IMR-90 (cell line): ENCODE data around the gene SSH2. TPM values are rescaled to one million over a fixed set of nuclear protein-coding genes. Genes with fewer than 3 reads are reported as not detected.

Experiments
- ATAC-seq: fragments of 200-7000 bp; cut with Tn5 transposase; 2 replicates; pipeline ENCODE4 v1.9.1; 2020; ENCODE audit warnings: low read depth, mild to moderate bottlenecking, moderate library complexity
- BruUV-seq: library from RNA; stranded (reverse); fragments of 400-500 nt; replicated peaks from 2 replicates; lab custom pipeline; 2021; lab: Mats Ljungman, UMichigan
- CTCF ChIA-PET: fragments of 300-600 bp; formaldehyde crosslinking; extraction: SDS; loops from one replicate; lab custom pipeline; 2021; ENCODE audit warnings: antibody characterized with exemption; lab: Yijun Ruan, JAX
- POLR2A ChIA-PET: fragments of 300-600 bp; sonication (Branson Sonifier 250); formaldehyde crosslinking; loops from one replicate; lab custom pipeline; 2022; ENCODE audit warnings: antibody characterized with exemption; ENCODE audit not compliant: unreplicated experiment; lab: Charles Lee
- DNase-seq: peaks from one replicate; pipeline ENCODE4 v3.0.0; 2013
- H2AFZ ChIP-seq: replicated peaks from 2 replicates; pipeline ENCODE3; 2013; ENCODE audit warnings: low read length, mild to moderate bottlenecking; ENCODE audit not compliant: poor library complexity
- H2AK5ac ChIP-seq: 2 replicates; pipeline ENCODE4 v1.6.1; 2013; ENCODE audit warnings: low read depth, low read length, inconsistent platforms
- H2AK9ac ChIP-seq: replicated peaks from 2 replicates; pipeline ENCODE3; 2013; ENCODE audit warnings: mild to moderate bottlenecking, low read depth, low read length, moderate library complexity; ENCODE audit not compliant: poor library complexity
- H2BK120ac ChIP-seq: 2 replicates; pipeline ENCODE4 v1.6.1; 2013; ENCODE audit warnings: low read depth, low read length, inconsistent platforms
- H2BK15ac ChIP-seq: 3 replicates; pipeline ENCODE4 v1.6.1; 2013; ENCODE audit warnings: low read depth, low read length, inconsistent platforms
- H2BK20ac ChIP-seq: 2 replicates; pipeline ENCODE4 v1.6.1; 2013; ENCODE audit warnings: low read depth, mild to moderate bottlenecking, inconsistent platforms, low read length, moderate library complexity
- H2BK5ac ChIP-seq: 2 replicates; pipeline ENCODE4 v1.6.1; 2013; ENCODE audit warnings: mild to moderate bottlenecking, low read depth, low read length, inconsistent platforms; ENCODE audit not compliant: poor library complexity, severe bottlenecking
- H3K14ac ChIP-seq: replicated peaks from 2 replicates; pipeline ENCODE4 v1.6.1; 2013; ENCODE audit warnings: low read depth, low read length, inconsistent platforms
- H3K18ac ChIP-seq: 2 replicates; pipeline ENCODE4 v1.6.1; 2013; ENCODE audit warnings: low read depth, low read length, control low read depth
- H3K23ac ChIP-seq: 2 replicates; pipeline ENCODE4 v1.6.1; 2013; ENCODE audit warnings: low read depth, low read length, inconsistent platforms
- H3K27ac ChIP-seq: 2 replicates; pipeline ENCODE4 v1.5.1; 2013; ENCODE audit warnings: mild to moderate bottlenecking, control low read depth, low read length; ENCODE audit not compliant: insufficient read depth
- H3K27me3 ChIP-seq: 2 replicates; pipeline ENCODE4 v1.6.1; 2013; ENCODE audit warnings: low read length; ENCODE audit not compliant: control insufficient read depth, insufficient read depth
- H3K36me3 ChIP-seq: 2 replicates; pipeline ENCODE4 v1.6.1; 2013; ENCODE audit warnings: low read length, mixed read lengths; ENCODE audit not compliant: control insufficient read depth, insufficient read depth
- H3K4ac ChIP-seq: 2 replicates; pipeline ENCODE4 v1.6.1; 2013; ENCODE audit warnings: low read depth, low read length, inconsistent platforms
- H3K4me1 ChIP-seq: 2 replicates; pipeline ENCODE4 v1.6.1; 2013; ENCODE audit warnings: low read length, mixed read lengths; ENCODE audit not compliant: control insufficient read depth, insufficient read depth
- H3K4me2 ChIP-seq: 2 replicates; pipeline ENCODE4 v1.6.1; 2013; ENCODE audit warnings: low read depth, mild to moderate bottlenecking, control low read depth, low read length, moderate library complexity
- H3K4me3 ChIP-seq: 2 replicates; pipeline ENCODE4 v1.5.1; 2013; ENCODE audit warnings: low read depth, mild to moderate bottlenecking, control low read depth, low read length, moderate library complexity; ENCODE audit not compliant: insufficient read depth
- H3K56ac ChIP-seq: 2 replicates; pipeline ENCODE4 v1.6.1; 2013; ENCODE audit warnings: low read length, inconsistent platforms; ENCODE audit not compliant: insufficient read depth; ENCODE audit errors: extremely low read depth
- H3K79me1 ChIP-seq, 2 experiments: 2 replicates each; pipeline ENCODE4 v1.6.1; 2013; ENCODE audit warnings: low read length in 2 of 2, inconsistent platforms in 1 of 2, low read depth in 1 of 2
- H3K9ac ChIP-seq: 2 replicates; pipeline ENCODE4 v1.6.1; 2013; ENCODE audit warnings: low read depth, low read length, control low read depth
- H3K9me1 ChIP-seq: 2 replicates; pipeline ENCODE4 v1.6.1; 2013; ENCODE audit warnings: low read length, inconsistent platforms; ENCODE audit not compliant: insufficient read depth
- H3K9me3 ChIP-seq: 2 replicates; pipeline ENCODE4 v1.6.1; 2013; ENCODE audit warnings: low read length; ENCODE audit not compliant: control insufficient read depth, insufficient read depth
- H4K20me1 ChIP-seq: 2 replicates; pipeline ENCODE4 v1.6.1; 2013; ENCODE audit warnings: low read length, inconsistent platforms; ENCODE audit not compliant: insufficient read depth
- H4K5ac ChIP-seq: 2 replicates; pipeline ENCODE4 v1.6.1; 2013; ENCODE audit warnings: mild to moderate bottlenecking, low read depth, low read length, control low read depth
- H4K8ac ChIP-seq, 2 experiments: 2 replicates each; pipeline ENCODE4 v1.6.1; 2013; ENCODE audit warnings: low read depth in 2 of 2, low read length in 2 of 2, control low read depth in 1 of 2, inconsistent platforms in 1 of 2
- H4K91ac ChIP-seq: 2 replicates; pipeline ENCODE4 v1.6.1; 2013; ENCODE audit warnings: low read depth, low read length, inconsistent platforms; ENCODE audit not compliant: insufficient read depth
- BHLHE40 ChIP-seq: fragments of 150-350 bp; IDR thresholded peaks from 2 replicates; pipeline ENCODE4 v1.6.1; 2016; ENCODE audit warnings: mild to moderate bottlenecking, low read depth, low read length
- CEBPB ChIP-seq: IDR thresholded peaks from 2 replicates; pipeline ENCODE4 v1.6.1; 2012; ENCODE audit warnings: low read depth, low read length, improper control_type of control experiment
- CHD1 ChIP-seq: IDR thresholded peaks from 2 replicates; pipeline ENCODE4 v1.6.1; 2012; ENCODE audit warnings: low read depth, low read length, improper control_type of control experiment
- FOS ChIP-seq: fragments of 150-350 bp; IDR thresholded peaks from 2 replicates; pipeline ENCODE4 v1.6.1; 2016; ENCODE audit warnings: low read depth, low read length
- MAFK ChIP-seq: IDR thresholded peaks from 2 replicates; pipeline ENCODE4 v1.6.1; 2012; ENCODE audit warnings: low read depth, low read length, improper control_type of control experiment
- MAZ ChIP-seq: IDR thresholded peaks from 2 replicates; pipeline ENCODE4 v1.6.1; 2012; ENCODE audit warnings: low read depth, mild to moderate bottlenecking, low read length, improper control_type of control experiment, moderate library complexity, borderline replicate concordance
- MXI1 ChIP-seq: IDR thresholded peaks from 2 replicates; pipeline ENCODE4 v1.6.1; 2012; ENCODE audit warnings: low read depth, mild to moderate bottlenecking, low read length, moderate library complexity, borderline replicate concordance
- NFE2L2 ChIP-seq: fragments of 150-350 bp; IDR thresholded peaks from 2 replicates; pipeline ENCODE4 v1.6.1; 2016; ENCODE audit warnings: low read depth, mild to moderate bottlenecking, low read length
- POLR2A ChIP-seq: IDR thresholded peaks from 2 replicates; pipeline ENCODE4 v1.6.1; 2012; ENCODE audit warnings: mild to moderate bottlenecking, low read depth, low read length
- RCOR1 ChIP-seq: IDR thresholded peaks from 2 replicates; pipeline ENCODE4 v1.6.1; 2012; ENCODE audit warnings: mild to moderate bottlenecking, low read length, improper control_type of control experiment; ENCODE audit not compliant: insufficient replicate concordance
- RFX5 ChIP-seq: IDR thresholded peaks from 2 replicates; pipeline ENCODE4 v1.8.0; 2012; ENCODE audit warnings: low read depth, mild to moderate bottlenecking, low read length, moderate library complexity
- WGBS, 2 experiments: methylation state at CpG; one replicate each; pipeline versions ENCODE4 v1.1.5 to v1.1.7; 2013; ENCODE audit warnings: missing lambda C conversion rate in 2 of 2; ENCODE audit not compliant: insufficient read length in 1 of 2; ENCODE audit errors: extremely low coverage in 2 of 2; 5-methylcytosine and 5-hydroxymethylcytosine counted together
- dilution Hi-C: fragments of 300-500 bp; cut with HindIII; formaldehyde crosslinking; loops from one replicate; pipeline ENCODE4 v1.14.3; 2018; ENCODE audit warnings: low sequenced_read_pairs; ENCODE audit not compliant: unreplicated experiment
- in situ Hi-C: fragments of 300-500 bp; cut with MboI; formaldehyde crosslinking; loops from 3 replicates; pipeline ENCODE4 v1.14.3; 2019; ENCODE audit warnings: low sequenced_read_pairs, inconsistent platforms, mixed read lengths
- intact Hi-C: fragments of 100-400 bp; cut with micrococcal nuclease; formaldehyde crosslinking; loops from 2 replicates; pipeline ENCODE4 v1.10.0; 2022
- polyA plus RNA-seq, 3 experiments: library from polyadenylated mRNA; depleted of rRNA; stranded (reverse); fragments of >200 nt; gene quantifications; 2 replicates each; pipeline ENCODE4 v1.2.3, GENCODE V29; 2012; ENCODE audit warnings: low replicate concordance in 1 of 3
- total RNA-seq: library from RNA; depleted of rRNA; stranded (reverse); fragments of >200 nt; gene quantifications from 2 replicates; pipeline ENCODE4 v1.2.3, GENCODE V29; 2012
- TF ChIP-seq, protein P1 (sequence below): conservative IDR thresholded peaks from 2 replicates; pipeline ENCODE4 v1.5.1; 2012; ENCODE audit warnings: mild to moderate bottlenecking, low read depth, low read length, improper control_type of control experiment
- TF ChIP-seq, protein P2 (sequence below): fragments of 150-350 bp; IDR thresholded peaks from 2 replicates; pipeline ENCODE4 v1.6.1; 2017; ENCODE audit warnings: mild to moderate bottlenecking, antibody characterized with exemption, low read length, low read depth

The SSH2 gene
- total and polyA plus RNA-seq, 2 of the 4 experiments (the other 2 are of a cell fraction), result 9.3 TPM

- Histone ChIP-seq H2AK5ac (no peak overlapping the region), H2AFZ (peak overlapping the region; percentile 47), H2BK15ac (no peak overlapping the region), H3K27me3 (peaks cover 2% of the 10 kb centered on the region; the same call in 1 of the 2 replicates), H3K27ac (no peak overlapping the region), H2BK5ac (no peak overlapping the region), H3K56ac (no peak overlapping the region), H3K79me1 (no peaks in the 10 kb centered on the region), H3K4me2 (no peak overlapping the region), H2BK20ac (no peak overlapping the region), H3K4me1 (peaks cover 3% of the 10 kb centered on the region; the same call in 1 of the 2 replicates), H3K14ac (no peak overlapping the region), H4K5ac (no peak overlapping the region), H3K36me3 (no peaks in the 10 kb centered on the region), H3K18ac (no peak overlapping the region), H2AK9ac (no peak overlapping the region), H3K4ac (no peak overlapping the region), H3K23ac (no peak overlapping the region), H4K91ac (no peak overlapping the region), H3K4me3 (no peak overlapping the region), H4K20me1 (no peaks in the 10 kb centered on the region), H2BK120ac (no peak overlapping the region), H4K8ac (no peak overlapping the region), H3K9ac (no peak overlapping the region), H3K9me1 (peaks cover 6% of the 10 kb centered on the region; the same call in 1 of the 2 replicates), H3K9me3 (peaks cover 7% of the 10 kb centered on the region)
- ChIA-PET POLR2A (no interaction called here), CTCF (interaction anchor here (2.0 kb wide), 1 partner anchor 28 kb away, joined by 5 read pairs; no protein-coding TSS in a partner anchor)
- 0 out of 2 replicates have a peak, but pooled peaks have one; percentile 11 for ATAC-seq
- no TSS peak for BruUV-seq
- WGBS, 2 experiments, result 83% methylated on average over 3 of the region's 4 CpGs; no CpG with 5 or more reads in 1 of the 2 experiments
- DNase-seq, result peak; percentile 49
- TF ChIP-seq MAZ (no peak), CHD1 (no peak), MAFK (no peak), FOS (no peak), MXI1 (no peak), RFX5 (no peak), POLR2A (no peak), CEBPB (no peak), BHLHE40 (no peak), NFE2L2 (no peak), RCOR1 (no peak)
- TF ChIP-seq, protein P1, sequence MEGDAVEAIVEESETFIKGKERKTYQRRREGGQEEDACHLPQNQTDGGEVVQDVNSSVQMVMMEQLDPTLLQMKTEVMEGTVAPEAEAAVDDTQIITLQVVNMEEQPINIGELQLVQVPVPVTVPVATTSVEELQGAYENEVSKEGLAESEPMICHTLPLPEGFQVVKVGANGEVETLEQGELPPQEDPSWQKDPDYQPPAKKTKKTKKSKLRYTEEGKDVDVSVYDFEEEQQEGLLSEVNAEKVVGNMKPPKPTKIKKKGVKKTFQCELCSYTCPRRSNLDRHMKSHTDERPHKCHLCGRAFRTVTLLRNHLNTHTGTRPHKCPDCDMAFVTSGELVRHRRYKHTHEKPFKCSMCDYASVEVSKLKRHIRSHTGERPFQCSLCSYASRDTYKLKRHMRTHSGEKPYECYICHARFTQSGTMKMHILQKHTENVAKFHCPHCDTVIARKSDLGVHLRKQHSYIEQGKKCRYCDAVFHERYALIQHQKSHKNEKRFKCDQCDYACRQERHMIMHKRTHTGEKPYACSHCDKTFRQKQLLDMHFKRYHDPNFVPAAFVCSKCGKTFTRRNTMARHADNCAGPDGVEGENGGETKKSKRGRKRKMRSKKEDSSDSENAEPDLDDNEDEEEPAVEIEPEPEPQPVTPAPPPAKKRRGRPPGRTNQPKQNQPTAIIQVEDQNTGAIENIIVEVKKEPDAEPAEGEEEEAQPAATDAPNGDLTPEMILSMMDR, result no peak
- TF ChIP-seq, protein P2, sequence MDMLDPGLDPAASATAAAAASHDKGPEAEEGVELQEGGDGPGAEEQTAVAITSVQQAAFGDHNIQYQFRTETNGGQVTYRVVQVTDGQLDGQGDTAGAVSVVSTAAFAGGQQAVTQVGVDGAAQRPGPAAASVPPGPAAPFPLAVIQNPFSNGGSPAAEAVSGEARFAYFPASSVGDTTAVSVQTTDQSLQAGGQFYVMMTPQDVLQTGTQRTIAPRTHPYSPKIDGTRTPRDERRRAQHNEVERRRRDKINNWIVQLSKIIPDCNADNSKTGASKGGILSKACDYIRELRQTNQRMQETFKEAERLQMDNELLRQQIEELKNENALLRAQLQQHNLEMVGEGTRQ, result no peak
- dilution Hi-C loops (no loop called here), in situ Hi-C loops (loop anchor here (10.0 kb wide), 1 partner anchor 106 kb away; no protein-coding TSS in a partner anchor), intact Hi-C loops (no loop called here)
These were observed 29.1 kb upstream of the SSH2 start for GRCh38 chr17:29958947-29959657.
